ENCODE results near the gene USP9X.
"Not testable (repeated sequence)": the region's sequence is repeated elsewhere in the genome, so short reads cannot be mapped to it uniquely, and the experiment has no call there.

Gene USP9X

GRCh38 chrX:41084893-41085511 is at the start of gene USP9X:
Gene USP9X (plus strand): TSS chrX:41085445. CDS start chrX:41123629, 38,184 bp downstream.
- DNase-seq (ENCODE audit: low read depth in 2 of 2) = peak; percentile 78

DNA sequence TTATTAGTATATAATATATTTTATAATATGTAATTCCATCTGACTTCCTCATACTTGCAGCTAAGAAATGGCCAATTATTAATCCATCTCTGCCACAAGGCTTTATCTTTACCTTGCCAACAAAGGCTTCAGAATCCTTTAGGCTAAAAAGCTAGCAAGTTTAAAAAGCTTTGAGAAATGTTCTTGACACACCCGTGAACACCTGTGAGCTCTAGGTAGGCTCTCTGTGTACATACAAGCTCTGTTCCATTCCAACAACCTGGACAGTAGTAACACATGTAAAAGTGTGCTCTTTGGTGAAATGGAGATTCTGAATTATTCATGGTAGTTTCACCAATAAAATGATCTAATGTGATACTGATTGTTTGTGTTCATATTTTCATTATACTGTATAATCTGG is 49.7 kb upstream of the USP9X start:
- no peak for DNase-seq (ENCODE audit: low read depth in 2 of 2)

GRCh38 chrX:41036668-41037326 is 48.4 kb upstream of the USP9X start:
- no peak for DNase-seq (ENCODE audit: low read depth in 2 of 2)

DNA sequence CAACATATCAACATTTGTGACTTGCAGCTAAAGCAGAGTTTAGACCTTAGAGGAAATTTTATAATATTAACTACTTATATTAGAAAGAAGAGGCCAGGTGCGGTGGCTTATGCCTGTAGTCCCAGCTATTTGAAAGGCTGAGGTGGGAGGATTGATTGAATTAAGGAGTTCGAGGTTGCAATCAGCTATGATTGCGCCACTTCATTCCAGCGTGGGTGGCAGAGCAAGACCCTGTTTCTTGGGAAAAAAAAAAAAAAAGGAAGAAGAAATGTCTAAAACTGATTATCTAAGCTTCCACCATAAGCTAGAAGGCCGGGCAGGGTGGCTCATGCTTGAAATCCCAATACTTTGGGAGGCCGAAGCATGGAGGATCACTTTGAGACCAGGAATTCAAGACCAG is 42.0 kb upstream of the USP9X start:
- DNase-seq (ENCODE audit: low read depth in 2 of 2) = no peak

GRCh38 chrX:41043674-41044345 is 41.4 kb upstream of the USP9X start:
- peak in 1 of 2 experiments; percentile 25 for DNase-seq (ENCODE audit: low read depth in 2 of 2)

GRCh38 chrX:41045960-41046567 is 39.2 kb upstream of the USP9X start:
- DNase-seq (ENCODE audit: low read depth in 2 of 2) = peak; percentile 37 to 43

GRCh38 chrX:41047878-41048534 is 37.2 kb upstream of the USP9X start:
- DNase-seq (ENCODE audit: low read depth in 2 of 2) = no peak

GRCh38 chrX:41050359-41050758 is 34.9 kb upstream of the USP9X start:
- DNase-seq (ENCODE audit: low read depth in 2 of 2) = no peak

- no peak for DNase-seq (ENCODE audit: low read depth in 2 of 2)
Measured at GRCh38 chrX:41051288-41051687, 34.0 kb upstream of the USP9X start.

DNA sequence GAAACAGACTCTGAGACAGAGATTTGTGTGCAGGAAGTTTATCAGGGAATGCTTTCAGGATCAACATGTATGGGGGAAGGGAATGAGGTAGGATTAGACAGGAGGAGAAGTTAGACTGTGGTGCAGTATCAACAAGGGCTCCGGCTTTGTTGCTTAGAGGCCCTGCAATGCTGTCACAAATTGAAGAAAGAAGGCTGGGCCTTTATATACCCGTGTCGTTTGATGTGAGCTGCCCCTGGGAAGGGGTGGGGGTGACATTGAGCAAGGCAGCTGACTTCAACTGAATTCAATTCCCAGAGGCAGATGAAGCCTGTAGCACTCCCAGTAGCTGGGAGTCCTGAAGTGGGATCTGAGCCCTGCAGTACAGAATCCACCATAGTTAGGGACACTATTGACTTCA is 29.5 kb upstream of the USP9X start:
- no peak for DNase-seq (ENCODE audit: low read depth in 2 of 2)

DNA sequence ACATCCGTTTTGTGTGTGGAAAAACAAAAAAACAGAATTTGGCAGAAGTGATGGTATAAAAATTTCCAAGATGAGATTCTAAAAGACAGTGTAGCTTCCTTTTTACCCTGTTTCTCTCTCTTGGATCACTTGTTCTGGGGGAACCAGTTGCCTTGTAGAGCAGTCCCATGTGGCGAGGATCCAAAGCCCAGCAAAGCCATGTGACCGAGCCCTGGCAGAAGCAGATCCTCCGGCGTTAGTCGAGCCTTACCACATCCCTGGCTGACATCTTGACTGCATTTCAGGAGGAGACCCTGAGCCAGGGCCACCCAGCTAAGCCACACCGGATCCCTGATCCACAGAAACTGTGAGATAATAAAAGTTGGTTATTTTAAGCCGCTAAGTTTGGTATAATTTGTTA is 22.0 kb upstream of the USP9X start:
- DNase-seq (ENCODE audit: low read depth in 2 of 2) = not testable (repeated sequence)

- DNase-seq (ENCODE audit: low read depth in 2 of 2) = peak in 1 of 2 experiments; percentile 18
Measured at GRCh38 chrX:41064018-41064417, 21.2 kb upstream of the USP9X start.

DNA sequence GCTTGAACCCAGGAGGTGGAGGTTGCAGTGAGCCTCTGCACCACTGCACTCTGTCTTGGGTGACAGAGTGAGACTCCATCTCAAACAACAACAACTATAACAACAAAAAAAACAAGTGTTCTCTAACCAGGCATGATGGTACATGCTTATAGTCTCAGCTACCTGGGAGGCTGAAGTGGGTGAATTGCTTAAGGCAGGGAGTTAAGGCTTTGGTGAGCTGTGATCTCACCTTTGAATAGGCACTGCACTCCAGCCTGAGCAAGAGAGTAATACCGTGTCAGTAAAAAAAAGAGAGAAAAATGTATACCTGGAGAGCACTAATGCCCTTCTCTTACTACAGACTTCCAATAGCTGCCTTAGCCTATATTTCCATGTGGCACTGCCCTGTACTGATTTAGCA is 18.9 kb upstream of the USP9X start:
- DNase-seq (ENCODE audit: low read depth in 2 of 2) = no peak

DNA sequence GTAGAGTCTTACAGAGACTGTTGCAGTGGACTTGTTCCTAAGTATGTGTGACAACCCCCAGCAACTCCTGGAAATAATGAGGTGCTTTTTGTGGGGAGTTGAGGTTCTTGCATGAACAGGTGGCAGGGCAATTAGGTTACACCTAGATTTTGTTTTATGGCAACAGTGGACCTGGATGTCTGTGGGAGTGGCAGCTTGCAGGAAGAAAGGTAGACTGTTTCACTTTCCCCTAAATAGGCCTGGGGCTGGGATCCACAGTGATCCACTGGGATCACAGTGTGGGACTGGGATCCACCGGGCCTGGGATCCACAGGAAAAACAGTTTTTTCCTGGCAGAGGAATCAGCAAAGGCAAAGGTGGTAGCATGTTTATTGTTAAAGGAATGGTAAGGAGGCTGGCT is 18.3 kb upstream of the USP9X start:
- DNase-seq (ENCODE audit: low read depth in 2 of 2) = no peak

- DNase-seq (ENCODE audit: low read depth in 2 of 2) = no peak
Measured at GRCh38 chrX:41067721-41068120, 17.5 kb upstream of the USP9X start.

DNA sequence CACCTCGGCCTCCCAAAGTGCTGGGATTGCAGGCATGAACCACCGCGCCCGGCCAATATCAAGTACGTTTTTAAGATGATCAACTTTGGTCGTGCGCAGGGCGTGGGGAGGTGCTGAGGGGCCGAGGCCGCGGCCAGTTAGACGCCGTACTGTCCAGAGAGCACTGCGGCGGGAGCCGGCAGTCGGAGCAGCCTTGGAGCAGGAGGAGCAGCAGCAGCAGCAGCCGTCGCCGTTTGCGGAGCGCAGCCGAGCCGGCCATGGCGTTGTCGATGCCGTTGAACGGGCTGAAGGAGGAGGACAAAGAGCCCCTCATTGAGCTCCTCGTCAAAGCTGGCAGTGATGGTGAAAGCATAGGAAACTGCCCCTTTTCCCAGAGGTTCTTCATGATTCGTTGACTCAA is 8.5 kb upstream of the USP9X start:
- no peak for DNase-seq (ENCODE audit: low read depth in 2 of 2)

DNA sequence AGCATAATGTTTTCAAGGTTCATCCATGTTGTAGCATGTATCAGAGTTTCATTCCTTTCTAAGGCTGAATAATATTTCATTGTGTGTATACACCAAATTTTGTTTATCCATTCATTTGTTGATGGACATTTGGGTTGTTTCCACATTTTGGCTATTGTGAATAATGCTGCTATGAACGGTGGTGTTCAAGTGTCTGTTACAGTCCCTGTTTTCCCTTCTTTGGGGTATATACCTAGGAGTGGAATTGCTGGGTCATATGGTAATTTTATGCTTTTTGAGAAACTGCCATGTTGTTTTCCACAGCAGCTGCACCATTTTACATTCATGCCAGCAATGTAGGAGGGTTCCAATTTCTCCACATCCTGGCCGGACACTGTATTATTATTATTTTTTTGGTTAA is 3.4 kb upstream of the USP9X start:
- DNase-seq (ENCODE audit: low read depth in 2 of 2) = no peak

- DNase-seq (ENCODE audit: low read depth in 2 of 2) = no peak
Measured at GRCh38 chrX:41082783-41083182, 2.5 kb upstream of the USP9X start.

DNA sequence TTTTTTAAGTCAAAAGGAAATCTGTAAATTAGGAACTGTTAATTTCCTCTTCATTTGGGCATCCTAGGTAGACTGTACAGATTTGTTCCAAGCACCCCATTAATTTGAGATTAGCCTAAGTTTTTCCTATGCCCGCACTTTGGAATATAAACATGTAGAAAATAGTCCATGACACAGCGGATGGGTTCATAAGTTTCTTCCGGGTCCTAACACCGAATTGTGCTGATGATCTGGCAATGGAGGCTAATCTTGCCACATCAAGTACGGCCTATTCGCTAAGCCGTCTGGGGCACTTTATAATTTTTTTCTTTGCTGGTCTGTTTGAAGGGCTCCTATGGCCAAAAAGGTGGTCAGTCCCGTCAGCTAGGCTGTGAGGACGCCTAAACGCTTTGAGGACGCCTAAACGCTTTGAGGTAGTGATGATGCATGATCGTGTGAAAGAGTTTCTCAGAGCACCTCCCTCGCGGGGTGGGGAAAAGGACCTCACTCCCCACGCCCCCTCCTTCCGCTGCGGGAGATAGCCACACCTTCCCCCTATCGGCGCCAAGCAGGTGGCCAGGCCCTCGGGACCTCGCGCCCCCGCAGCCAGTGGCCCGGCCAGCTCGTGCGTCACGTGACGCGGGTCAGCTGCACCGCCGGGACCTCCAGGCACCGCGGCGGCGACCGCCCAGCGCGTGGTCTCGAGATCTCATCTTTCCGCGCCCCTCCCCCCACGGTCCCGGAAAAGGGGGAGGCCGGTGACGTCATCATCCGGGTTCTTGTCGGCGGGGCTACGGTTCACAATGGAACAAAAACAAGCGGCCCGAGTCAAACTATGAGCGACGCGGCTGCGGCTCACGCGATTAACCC is 977 bp upstream of the USP9X start:
- DNase-seq (ENCODE audit: low read depth in 2 of 2) = peak; percentile 86

DNA sequence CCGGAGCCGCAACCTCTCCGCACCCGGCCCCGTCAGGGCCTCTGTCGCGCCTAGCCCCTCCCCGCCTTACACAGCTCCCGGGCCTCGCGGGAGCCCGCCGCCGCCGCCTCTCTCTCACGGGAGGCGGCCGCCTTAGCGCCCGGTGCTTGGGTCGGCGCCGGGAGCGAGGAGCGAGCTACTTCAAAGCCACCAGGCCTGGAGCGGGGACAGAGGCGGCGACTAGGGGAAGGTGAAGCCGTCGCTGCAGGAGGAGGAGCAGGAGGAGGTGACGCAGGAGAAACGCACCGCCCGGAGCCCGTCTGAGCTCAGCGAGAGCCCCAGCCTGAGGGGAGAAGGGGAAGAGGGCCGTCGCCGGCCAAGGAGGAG is 250 bp downstream of the USP9X start:
- DNase-seq (ENCODE audit: low read depth in 2 of 2) = no peak

- DNase-seq (ENCODE audit: low read depth in 2 of 2) = no peak
Measured at GRCh38 chrX:41085878-41086626, 807 bp downstream of the USP9X start.
